Measurements from ENCODE around the gene UBAC2. TPM values are rescaled to one million over a fixed set of nuclear protein-coding genes. Genes with fewer than 3 reads are reported as not detected.

UBAC2 gene
- total RNA-seq, 1 experiment from 2014 or later = 45.8 TPM

DNA sequence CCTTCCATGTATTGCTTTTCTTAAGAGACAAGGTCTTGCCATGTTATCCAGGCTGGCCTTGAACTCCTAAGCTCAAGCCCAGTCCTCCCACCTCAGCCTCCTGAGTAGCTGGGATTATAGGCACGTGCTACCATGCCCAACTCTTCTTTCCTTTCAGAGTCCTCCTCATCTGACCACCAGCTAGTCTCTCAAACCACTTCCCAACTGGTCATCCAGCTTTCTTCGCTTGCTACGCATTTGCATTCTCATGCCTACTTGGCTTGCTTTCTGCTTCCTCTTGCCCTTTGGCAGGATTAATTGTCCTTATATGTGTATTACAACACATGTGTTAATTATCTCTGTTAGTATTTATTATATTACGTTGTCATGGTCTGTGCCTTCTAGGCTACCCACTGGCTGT, 51.3 kb downstream of the UBAC2 start:
- POLR2A ChIA-PET (ENCODE audit: low non-redundant PET) = no interaction called here
- no peak for DNase-seq (ENCODE audit: low spot score)
- TF ChIP-seq, protein P1, sequence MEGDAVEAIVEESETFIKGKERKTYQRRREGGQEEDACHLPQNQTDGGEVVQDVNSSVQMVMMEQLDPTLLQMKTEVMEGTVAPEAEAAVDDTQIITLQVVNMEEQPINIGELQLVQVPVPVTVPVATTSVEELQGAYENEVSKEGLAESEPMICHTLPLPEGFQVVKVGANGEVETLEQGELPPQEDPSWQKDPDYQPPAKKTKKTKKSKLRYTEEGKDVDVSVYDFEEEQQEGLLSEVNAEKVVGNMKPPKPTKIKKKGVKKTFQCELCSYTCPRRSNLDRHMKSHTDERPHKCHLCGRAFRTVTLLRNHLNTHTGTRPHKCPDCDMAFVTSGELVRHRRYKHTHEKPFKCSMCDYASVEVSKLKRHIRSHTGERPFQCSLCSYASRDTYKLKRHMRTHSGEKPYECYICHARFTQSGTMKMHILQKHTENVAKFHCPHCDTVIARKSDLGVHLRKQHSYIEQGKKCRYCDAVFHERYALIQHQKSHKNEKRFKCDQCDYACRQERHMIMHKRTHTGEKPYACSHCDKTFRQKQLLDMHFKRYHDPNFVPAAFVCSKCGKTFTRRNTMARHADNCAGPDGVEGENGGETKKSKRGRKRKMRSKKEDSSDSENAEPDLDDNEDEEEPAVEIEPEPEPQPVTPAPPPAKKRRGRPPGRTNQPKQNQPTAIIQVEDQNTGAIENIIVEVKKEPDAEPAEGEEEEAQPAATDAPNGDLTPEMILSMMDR (conservative IDR thresholded peaks at IDR 0.05; ENCODE audit: low read depth, low read length) = no peak
- no peak for TF ChIP-seq EZH2 (IDR thresholded peaks at IDR 0.05; ENCODE audit: borderline replicate concordance, low read depth, low read length, poor library complexity, severe bottlenecking)
- H3K27me3 ChIP-seq (replicated peaks; ENCODE audit: insufficient read depth, low read depth, low read length, poor library complexity) = no peaks in the 10 kb centered on the region
- H3K4me1 ChIP-seq (ENCODE audit: insufficient read depth, low read length, poor library complexity, severe bottlenecking) = no peaks in the 10 kb centered on the region
- CTCF ChIA-PET = no interaction called here
- H3K4me3 ChIP-seq (ENCODE audit: low read depth, low read length, poor library complexity, severe bottlenecking) = no peak overlapping the region
- peaks cover 4% of the 10 kb centered on the region for H3K36me3 ChIP-seq (ENCODE audit: insufficient read depth, low read length, poor library complexity, severe bottlenecking)
- intact Hi-C loops (cut with micrococcal nuclease; ENCODE audit: unreplicated experiment) = no loop called here
- no peak overlapping the region for H3K27ac ChIP-seq (ENCODE audit: low read depth, low read length, poor library complexity, severe bottlenecking)
- H3K9me3 ChIP-seq (ENCODE audit: low read depth, low read length, poor library complexity, severe bottlenecking) = no peaks in the 10 kb centered on the region
- BruUV-seq (replicated peaks) = no TSS peak

DNA sequence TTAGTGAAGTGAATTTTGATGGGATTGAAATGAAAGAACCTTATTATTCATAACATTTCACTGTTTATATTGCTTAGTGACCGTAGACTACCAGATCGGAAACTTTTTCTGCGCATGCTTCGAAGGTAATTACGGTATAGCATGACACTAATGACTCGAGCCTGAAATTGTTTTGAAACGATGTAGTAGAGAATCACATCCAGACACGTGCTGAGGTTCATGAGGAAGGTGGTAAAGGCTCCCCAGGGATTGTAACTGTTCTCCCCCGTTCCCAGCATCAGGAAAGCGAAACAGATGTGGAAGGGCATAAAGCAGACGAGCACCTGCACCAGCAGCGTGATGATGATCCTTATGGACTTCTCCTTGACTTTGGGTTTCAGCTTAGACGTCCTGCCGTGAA, 54.2 kb downstream of the UBAC2 start:
- intact Hi-C loops (cut with micrococcal nuclease; ENCODE audit: unreplicated experiment) = no loop called here
- ChIA-PET POLR2A (ENCODE audit: low non-redundant PET) (no interaction called here), CTCF (no interaction called here)
- peaks cover 8% of the 10 kb centered on the region for H3K4me1 ChIP-seq (ENCODE audit: insufficient read depth, low read length, poor library complexity, severe bottlenecking)
- H3K36me3 ChIP-seq (ENCODE audit: insufficient read depth, low read length, poor library complexity, severe bottlenecking) = peaks cover 4% of the 10 kb centered on the region
- TF ChIP-seq, protein P1 (conservative IDR thresholded peaks at IDR 0.05; ENCODE audit: low read depth, low read length) = no peak
- TF ChIP-seq EZH2 (IDR thresholded peaks at IDR 0.05; ENCODE audit: borderline replicate concordance, low read depth, low read length, poor library complexity, severe bottlenecking) = no peak
- no peaks in the 10 kb centered on the region for H3K9me3 ChIP-seq (ENCODE audit: low read depth, low read length, poor library complexity, severe bottlenecking)
- H3K4me3 ChIP-seq (ENCODE audit: low read depth, low read length, poor library complexity, severe bottlenecking) = no peak overlapping the region
- H3K27ac ChIP-seq (ENCODE audit: low read depth, low read length, poor library complexity, severe bottlenecking) = no peak overlapping the region
- DNase-seq (ENCODE audit: low spot score) = no peak
- BruUV-seq (replicated peaks) = no TSS peak
- H3K27me3 ChIP-seq (replicated peaks; ENCODE audit: insufficient read depth, low read depth, low read length, poor library complexity) = no peaks in the 10 kb centered on the region

DNA sequence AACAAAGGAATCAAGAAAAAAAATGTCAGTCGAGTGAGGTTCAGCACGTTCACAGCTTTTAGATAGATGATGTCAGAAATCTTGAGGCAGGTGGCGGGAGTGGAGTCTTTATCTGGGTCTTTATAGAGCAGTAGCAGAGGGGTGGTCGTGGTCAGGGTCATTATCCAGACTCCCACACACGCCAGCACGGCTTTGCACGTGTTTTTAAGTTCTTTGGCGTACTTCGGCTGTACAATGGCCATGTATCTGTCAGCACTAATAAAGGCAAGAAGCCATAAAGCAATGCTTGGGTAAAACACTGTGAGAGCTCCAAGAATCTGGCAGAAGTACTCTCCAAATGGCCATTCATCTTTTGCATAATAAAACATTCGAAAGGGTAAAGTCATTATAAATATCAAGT, 54.6 kb downstream of the UBAC2 start:
- ChIA-PET CTCF (no interaction called here), POLR2A (ENCODE audit: low non-redundant PET) (no interaction called here)
- peaks cover 4% of the 10 kb centered on the region for H3K36me3 ChIP-seq (ENCODE audit: insufficient read depth, low read length, poor library complexity, severe bottlenecking)
- H3K27ac ChIP-seq (ENCODE audit: low read depth, low read length, poor library complexity, severe bottlenecking) = no peak overlapping the region
- intact Hi-C loops (cut with micrococcal nuclease; ENCODE audit: unreplicated experiment) = no loop called here
- H3K4me3 ChIP-seq (ENCODE audit: low read depth, low read length, poor library complexity, severe bottlenecking) = no peak overlapping the region
- peaks cover 8% of the 10 kb centered on the region for H3K4me1 ChIP-seq (ENCODE audit: insufficient read depth, low read length, poor library complexity, severe bottlenecking)
- no peaks in the 10 kb centered on the region for H3K9me3 ChIP-seq (ENCODE audit: low read depth, low read length, poor library complexity, severe bottlenecking)
- BruUV-seq (replicated peaks) = no TSS peak
- DNase-seq (ENCODE audit: low spot score) = no peak
- H3K27me3 ChIP-seq (replicated peaks; ENCODE audit: insufficient read depth, low read depth, low read length, poor library complexity) = no peaks in the 10 kb centered on the region
- TF ChIP-seq EZH2 (IDR thresholded peaks at IDR 0.05; ENCODE audit: borderline replicate concordance, low read depth, low read length, poor library complexity, severe bottlenecking) = no peak
- TF ChIP-seq, protein P1 (conservative IDR thresholded peaks at IDR 0.05; ENCODE audit: low read depth, low read length) = no peak
